GM19239 (cell line): Measurements from ENCODE around the gene STPG4.
"Not testable (repeated sequence)": the region's sequence is repeated elsewhere in the genome, so short reads cannot be mapped to it uniquely, and the experiment has no call there.

ENCODE experiments used
- DNase-seq: peaks from one replicate; pipeline ENCODE4 v3.0.0; 2011; ENCODE audit warnings: low spot score; ENCODE audit not compliant: insufficient read length
- FAIRE-seq: peaks from 2 replicates; lab custom pipeline; 2011; peaks lifted over from hg19 to GRCh38; lab: Jason Lieb, UNC

The STPG4 gene

DNA sequence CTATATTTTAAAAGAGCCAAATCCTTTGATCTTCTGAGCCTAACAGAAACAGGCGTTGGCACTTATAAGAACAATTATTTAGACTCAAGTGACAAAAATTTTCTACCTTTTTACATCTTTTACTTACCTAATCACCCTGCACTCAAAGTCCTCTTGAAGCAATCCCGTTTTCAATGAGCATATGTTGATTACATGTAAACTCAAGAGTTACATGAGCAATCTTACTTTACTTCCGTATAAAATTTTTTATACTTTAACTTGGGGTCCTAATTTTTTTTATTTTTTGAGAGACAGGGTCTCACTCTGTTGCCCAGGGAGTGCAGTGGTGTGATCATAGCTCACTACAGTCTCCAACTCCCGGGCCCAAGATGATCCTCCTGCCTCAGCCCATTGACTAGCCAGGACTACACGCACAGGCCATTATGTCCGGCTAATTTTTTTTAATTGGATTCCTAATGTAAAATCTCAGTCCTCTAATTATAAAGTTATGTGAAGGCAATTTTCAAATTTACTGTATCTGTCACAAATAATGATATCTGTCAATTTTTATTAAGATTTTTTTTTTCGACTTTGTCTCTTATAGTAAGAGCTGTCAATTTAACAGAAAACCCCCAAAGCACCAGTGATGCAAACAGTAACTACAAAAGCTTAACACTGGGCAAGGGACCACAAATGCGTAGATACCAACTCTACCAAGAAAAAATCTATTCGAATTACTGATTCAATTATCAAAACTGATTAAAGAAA lies 19.1 kb upstream of the STPG4 start:
- FAIRE-seq (no peak), DNase-seq (no peak)

DNA sequence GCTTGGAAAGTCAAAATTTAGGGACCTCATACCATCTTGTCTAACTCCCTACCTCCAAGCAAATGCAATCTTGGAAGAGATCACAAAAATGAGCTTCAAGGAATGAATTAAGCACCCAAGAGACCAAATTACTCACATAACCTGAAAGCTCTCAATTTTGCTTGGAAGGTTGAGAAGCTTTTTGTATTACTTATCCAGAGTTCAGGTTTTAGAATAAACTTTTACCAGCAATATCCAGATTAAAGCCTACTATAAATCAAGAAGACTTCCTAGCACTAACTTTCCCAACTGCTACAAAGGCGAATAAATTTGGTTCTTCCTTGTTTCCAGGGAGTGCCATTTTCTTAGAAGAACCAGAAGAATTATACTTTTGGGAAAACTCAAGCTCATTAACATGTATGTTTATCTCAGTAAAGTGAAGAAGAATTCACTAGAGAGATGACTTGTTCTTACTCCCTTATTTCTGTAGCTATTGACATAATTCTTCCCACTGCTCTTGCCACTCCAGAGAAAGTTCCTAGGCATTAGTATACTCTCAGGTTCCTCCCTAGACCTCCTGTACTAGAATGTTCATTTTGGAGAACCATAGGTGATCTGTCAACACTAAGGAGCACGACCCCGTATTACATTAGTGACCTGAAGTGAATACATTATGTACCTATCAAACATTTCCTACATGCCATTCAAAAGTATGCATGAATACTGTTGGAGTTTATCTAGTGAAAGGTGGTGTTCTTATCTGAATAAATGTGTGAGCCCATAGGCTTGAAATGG lies 18.0 kb upstream of the STPG4 start:
- DNase-seq (no peak), FAIRE-seq (no peak)

DNA sequence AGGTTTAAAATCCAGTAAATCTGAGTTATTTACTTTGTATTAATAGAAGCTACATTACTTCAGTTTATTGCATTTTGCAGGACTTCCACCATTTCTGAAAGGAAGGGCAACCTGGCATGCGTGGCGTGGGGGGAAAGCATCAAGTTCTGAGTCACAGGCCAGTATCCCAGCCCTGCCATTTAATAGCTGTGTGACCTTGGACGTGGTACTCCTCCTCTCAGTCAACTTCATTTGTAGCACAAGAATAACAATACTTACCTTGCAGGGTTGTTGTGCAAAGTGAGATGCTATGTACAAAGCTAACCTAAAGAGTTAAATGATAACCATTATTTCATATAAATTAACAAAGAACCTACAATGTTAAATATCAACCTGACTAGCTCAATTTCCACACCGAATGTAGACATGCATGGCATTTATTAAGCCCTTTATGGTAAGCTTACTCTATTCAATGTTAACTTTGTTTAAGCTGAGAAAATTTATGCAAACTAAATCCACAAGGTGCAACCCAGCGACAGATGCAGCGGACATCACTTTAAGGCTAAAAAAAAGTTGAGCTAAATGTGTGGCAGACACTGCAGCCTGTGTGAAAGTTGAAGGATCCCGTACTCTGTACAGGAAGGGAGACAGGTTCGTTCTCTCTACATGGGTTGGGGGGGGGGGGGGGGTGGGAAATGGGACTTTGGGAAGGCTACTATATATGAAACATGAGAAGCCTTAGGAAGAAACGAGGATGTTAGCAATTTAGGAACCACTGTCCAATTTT lies 17.2 kb upstream of the STPG4 start:
- FAIRE-seq (no peak), DNase-seq (no peak)

DNA sequence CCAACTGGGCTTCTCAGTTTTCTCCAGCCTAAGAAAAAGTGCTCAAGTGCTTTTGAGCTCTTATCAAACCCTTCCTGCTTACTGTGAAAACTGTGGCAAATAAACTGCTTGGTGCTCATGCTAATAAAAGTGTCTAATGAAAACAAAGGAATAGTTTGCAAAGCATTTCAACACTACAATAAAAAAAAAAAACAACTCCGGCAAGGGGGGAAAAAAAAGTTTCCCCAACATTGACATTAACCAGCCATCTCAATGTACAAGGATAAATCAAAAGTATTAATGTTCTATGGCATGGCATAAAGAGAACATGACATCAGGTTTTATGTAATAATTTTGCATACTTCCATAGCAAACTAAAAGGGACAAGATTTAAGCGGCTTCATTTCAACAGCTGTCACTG lies 14.7 kb upstream of the STPG4 start:
- FAIRE-seq, result no peak

DNA sequence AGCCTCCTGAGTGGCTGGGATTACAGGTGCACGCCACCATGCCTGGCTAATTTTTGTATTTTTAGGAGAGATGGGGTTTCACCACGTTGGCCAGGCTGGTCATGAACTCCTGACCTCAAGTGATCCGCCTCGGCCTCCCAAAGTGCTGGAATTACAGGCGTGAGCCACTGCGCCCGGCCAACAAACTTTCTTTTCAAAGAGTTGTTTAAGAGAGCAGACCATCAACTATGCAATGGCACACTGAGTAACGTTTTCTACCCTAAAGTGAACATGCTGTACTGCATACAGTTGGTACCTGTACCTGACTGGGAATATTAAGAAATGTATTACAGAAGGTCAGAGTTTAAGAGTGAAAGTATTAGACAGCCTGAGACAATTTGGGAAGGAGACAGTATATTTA lies 13.8 kb upstream of the STPG4 start:
- not testable (repeated sequence) for DNase-seq, FAIRE-seq

More for the DNA sequence above, 14.7 kb upstream of the STPG4 start:
- no peak for DNase-seq

DNA sequence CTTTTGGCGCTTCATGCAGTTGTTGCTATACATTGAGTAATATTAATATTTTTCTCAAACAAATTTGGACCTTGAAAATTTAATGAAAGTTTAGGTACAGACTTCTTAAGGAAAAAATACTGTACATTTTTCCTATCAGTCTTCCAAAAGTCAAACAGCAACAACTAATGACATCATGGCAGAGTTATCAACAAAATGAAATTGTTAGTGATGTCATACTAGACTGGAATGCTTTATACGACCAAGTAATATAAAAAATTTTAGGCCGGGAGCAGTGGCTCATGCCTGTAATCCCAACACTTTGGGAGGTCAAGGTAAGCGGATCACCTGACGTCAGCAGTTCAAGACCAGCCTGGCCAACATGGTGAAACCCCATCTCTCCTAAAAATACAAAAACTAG lies 12.0 kb upstream of the STPG4 start:
- no peak for FAIRE-seq

DNA sequence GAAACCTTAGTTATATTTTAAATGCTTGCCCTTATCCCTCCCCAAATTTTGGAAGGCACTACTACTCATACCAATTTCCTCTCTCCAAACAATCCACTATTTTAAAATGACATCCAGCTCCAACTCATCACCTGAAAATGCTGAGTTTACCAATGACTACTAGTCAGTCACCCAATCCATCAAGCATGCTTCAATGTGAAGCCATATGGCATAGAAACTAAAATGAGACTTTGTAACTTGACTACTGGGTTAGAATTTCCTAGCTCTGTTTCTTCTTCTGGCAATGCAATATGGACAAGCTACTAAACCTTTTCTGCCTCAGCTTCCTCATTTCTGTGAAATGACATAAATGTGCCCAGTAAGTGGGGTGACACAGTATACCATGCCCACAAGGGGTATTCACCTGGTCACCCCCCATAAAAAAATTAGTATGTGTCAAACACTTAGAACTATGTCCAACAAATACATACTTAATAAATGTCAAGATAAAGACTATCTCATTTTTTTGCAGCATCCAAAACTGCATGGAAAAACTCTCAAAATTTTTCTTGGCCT lies 10.0 kb upstream of the STPG4 start:
- DNase-seq (no peak), FAIRE-seq (no peak)

More for the DNA sequence above, 12.0 kb upstream of the STPG4 start:
- no peak for DNase-seq

DNA sequence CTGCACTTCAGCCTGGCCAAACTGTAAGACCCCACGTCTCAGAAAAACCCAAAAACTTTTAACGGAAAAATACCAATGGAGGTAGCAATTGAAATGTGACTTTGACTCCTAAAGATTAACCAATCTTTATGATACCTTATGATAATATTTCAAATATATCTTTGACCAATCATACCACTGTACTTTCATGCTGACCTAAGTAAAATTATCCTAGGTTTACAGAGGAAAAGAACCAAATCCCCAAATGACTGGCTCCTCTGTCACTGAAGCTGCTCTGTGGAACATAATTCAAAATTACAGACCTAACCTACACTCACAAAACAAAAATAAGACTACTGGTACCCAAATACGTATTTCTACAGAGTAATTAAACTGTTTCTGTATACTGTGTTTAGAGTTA lies 7.7 kb upstream of the STPG4 start:
- no peak for DNase-seq
- no peak for FAIRE-seq

DNA sequence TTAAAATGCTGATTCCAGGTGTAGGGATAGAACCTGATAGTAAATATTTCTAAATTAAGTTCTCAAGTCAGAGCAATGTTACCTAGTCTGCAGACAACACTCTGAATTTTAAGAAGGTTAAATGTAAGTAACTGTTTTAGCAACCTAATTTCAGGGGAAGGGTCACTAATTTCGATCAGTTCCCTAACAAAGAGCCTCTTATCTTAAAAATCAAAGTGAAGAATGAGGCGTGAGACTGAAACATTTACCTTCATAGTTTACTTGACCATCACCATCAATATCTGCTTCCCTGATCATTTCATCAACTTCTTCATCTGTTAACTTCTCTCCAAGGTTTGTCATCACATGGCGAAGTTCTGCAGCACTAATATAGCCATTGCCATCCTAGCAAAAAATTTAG lies 6.4 kb upstream of the STPG4 start:
- no peak for DNase-seq
- FAIRE-seq, result no peak

DNA sequence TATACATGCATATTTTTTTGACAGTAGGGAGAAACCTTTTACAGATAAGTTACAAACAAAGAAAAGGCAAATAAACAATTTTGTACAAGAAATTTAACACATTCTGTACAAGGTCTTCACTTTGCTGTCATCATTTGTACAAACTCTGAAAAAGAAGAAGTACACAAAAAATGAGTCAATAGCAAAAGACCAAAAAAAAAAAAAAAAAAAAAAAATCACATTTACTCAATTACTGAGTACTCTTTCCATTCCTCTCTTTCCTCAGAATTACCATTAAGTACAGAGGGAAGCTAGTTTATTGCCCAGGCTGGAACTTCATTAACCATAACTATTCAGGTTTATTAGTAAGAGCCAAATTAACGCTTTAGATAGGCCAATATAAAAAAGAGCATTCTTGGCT lies 5.6 kb upstream of the STPG4 start:
- DNase-seq (no peak), FAIRE-seq (no peak)

DNA sequence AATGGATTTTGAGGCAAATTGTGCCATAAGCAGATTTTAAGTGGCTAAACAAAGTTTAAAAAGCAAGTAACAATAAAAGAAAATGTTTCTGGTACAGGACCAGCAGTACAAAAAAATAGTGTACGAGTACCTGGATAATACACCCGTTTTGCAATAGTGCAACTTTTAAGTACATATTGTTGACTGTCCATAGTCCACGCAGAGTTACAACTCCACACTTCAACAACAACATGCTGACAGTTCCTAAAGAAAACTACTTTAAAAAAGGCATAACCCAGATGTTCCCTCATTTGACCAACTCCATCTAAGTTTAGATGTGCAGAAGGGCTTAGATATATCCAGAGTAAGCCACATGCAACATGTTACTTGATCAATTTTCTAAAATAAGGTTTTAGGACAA lies 5.1 kb upstream of the STPG4 start:
- no peak for FAIRE-seq
- no peak for DNase-seq

DNA sequence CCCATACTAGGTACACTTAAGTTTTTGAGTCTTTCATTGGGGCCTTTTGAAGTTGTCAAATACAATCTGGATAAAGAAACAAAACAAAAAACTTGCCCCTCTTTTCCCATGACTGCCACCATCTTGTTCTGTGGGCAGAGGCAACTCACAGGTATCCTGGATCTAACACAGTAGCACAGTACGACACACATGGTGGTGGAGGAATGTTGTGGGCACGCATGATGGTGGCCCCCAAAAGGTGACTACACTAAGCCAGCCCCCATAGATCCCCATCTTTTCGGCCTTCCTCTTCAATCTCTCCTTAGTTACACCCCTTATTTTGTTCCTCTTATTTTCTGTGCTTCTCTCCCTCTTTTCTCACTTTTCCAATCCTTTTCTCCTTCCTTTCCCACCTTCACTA lies 4.5 kb upstream of the STPG4 start:
- DNase-seq (no peak), FAIRE-seq (no peak)

DNA sequence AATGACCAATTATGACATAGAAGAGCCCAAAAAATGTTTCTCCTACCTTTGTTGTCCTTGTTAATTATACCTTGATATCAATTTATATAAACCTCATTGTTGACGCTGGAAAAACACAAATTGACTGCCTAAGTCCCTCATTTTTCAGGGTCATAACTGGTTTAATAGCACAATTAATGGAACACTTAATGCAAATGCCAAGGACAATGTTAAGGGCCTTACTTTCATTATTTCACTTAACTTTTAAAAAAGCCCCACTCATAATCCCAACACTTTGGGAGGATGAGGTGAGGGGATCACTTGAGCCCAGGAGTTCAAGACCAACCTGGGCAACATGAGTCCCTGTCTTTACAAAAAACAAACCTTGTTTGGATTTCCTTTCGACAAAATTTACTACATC lies 3.5 kb upstream of the STPG4 start:
- FAIRE-seq (no peak), DNase-seq (no peak)

DNA sequence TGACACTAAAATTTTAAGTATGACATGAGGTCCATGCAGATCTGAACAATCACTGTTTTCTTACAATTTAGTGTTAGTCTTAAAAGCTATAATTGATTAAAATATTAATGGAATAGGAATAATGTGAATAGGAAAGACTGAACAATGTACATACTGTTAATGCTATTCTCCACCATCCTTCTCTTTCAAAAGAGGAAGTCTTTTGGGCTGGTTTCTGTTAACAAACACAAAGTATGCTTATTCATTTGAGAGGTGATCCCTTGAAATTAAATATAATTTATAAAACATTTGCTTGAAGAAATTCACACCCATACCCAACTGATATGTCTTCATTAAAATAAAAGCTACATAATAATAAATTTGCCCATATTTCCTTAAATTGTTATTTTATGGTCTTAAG lies 2.3 kb downstream of the STPG4 start:
- no peak for DNase-seq
- FAIRE-seq, result no peak

DNA sequence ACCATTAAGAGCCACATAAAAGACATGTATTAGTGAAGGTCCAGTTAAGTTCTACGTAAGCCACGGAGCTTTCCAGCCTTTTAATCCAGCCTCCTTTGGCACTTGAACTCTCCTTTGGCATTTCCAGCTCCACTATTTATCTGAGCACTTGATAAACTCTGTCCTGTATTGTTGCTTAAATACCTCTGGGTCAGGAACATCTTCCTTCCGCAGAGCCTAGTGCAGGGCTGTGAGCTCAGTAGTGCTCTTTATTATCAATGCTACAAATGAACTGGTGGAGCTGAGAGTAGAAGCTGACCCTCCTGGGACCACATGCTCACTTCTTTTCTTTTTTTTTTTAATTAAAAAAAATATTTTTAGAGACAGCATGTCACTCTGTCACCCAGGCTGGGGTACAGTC lies 4.9 kb downstream of the STPG4 start:
- FAIRE-seq, result no peak
- no peak for DNase-seq

DNA sequence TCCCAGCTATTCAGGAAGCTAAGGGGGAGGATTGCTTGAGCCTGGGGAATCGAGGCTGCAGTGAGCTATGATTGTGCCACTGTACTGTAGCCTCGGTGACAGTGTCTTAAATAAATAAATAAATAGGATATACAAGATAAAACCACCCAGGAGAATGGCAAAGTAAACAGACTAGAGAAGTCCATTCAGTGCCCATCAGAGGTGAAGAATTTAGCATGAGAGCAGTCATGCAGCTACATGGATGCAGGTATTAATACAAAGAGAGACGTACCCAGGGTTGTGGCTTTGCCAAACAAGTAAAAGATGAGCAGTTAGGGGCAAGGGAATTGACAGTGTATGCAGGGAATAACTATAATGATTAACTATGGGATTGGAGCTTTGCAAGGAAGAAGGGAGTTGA lies 8.1 kb downstream of the STPG4 start:
- FAIRE-seq, result no peak
- no peak for DNase-seq

DNA sequence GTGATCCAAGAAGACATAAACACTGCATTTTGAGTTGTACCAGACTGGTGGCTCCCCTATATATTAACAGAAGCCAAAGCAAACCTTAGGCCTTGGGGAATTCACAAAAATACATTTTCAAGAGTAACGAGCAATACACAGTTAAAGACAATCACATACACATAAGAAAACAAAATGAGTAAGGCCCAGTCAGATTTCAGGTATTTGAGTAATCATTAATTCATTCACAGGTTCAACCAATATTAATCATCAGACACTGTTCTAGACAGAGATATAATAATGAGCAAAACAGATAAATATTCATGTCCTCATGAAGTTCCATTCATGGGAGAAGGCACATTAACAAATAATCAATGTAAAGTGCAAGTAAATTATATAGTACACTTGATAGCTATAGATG lies 9.6 kb downstream of the STPG4 start:
- DNase-seq (no peak), FAIRE-seq (no peak)

DNA sequence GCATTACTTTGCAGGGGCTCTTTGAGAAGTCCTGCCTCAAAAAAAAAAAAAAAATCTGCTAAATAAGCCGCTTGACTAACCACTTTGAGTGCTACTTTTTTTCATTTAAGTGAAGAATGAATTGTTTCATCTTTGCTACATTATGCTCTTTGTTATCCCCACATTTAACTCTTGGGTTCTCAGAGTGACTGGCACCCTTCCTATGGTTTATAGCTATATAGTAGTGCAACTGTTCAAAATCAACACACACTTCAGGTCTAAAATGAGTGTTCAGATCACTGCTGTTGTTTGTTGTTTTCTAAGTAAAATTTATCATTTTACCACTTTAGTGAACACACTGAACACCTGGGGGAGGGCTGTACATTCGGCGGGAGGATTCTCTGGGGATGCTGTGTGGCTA lies 13.6 kb downstream of the STPG4 start:
- FAIRE-seq, result no peak
- no peak for DNase-seq

DNA sequence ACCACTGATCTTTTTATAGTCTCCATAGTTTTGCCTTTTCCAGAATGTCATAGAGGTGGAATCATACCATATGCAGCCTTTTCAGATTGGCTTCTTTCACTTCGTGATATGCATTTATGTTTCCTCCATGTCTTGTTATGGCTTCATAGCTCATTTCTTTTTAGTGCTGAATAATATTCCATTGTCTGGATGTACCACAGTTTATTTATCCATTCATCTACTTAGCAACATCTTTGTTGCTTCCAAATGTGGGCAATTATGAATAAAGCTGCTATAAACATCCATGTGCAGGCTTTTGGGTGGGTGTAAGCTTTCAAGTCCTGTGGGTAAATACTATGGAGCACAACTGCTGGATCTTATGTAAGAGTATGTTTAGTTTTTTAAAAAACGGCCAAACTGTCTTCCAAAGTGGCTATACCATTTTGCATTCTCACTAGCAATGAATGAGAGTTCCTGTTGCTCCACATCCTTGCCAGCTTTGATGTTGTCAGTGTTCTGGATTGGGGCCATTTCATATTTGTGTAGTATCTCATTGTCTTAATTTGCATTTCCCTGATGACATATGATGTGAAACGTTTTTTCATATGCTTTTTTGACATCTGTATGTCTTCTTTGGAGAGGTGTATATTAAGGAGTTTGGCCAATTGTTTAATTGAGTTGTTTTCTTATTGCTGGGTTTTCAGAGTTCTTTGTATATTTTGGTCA lies 20.6 kb downstream of the STPG4 start:
- FAIRE-seq (no peak), DNase-seq (no peak)

DNA sequence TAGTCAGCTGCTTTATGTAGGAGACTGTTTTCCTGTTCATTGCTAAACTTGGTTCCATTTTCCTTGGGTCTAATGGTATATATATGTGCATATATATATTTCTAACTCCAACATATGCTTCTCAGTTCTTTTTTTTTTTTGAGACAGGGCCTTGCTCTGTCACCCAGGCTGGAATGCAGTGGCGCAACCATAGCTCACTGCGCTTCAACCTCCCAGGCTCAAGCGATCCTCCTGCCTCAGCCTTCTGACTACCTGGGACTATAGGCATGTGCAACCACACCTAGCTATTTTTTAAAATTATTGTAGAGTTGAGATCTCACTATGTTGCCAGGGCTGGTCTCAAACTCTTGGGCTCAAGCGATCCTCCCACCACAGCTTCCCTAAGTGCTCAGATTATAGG lies 22.1 kb downstream of the STPG4 start:
- DNase-seq, result no peak
- FAIRE-seq, result no peak
